SK-N-SH (cell line): Measurements from ENCODE around the gene EIF2B5. TPM values are rescaled to one million over a fixed set of nuclear protein-coding genes. Genes with fewer than 3 reads are reported as not detected.
"Not testable (repeated sequence)": the region's sequence is repeated elsewhere in the genome, so short reads cannot be mapped to it uniquely, and the experiment has no call there.

ENCODE experiments used
- CTCF ChIA-PET: fragments of 300-600, 350-600 bp; formaldehyde crosslinking; extraction: SDS; loops from one replicate; lab custom pipeline; 2021; lab: Yijun Ruan, JAX
- POLR2A ChIA-PET: fragments of 350-600 bp; sonication (Branson Sonifier 250); formaldehyde crosslinking; extraction: SDS; loops from one replicate; lab custom pipeline; 2020; ENCODE audit warnings: antibody characterized with exemption, inconsistent platforms; lab: Yijun Ruan, JAX
- DNase-seq: peaks from one replicate; pipeline ENCODE4 v3.0.0; 2012
- H2AFZ ChIP-seq: fragments of 200-600 bp; sonication (generic); 2 replicates; pipeline ENCODE4 v1.8.1; 2016; ENCODE audit warnings: antibody characterized with exemption, mild to moderate bottlenecking, low read depth
- H3F3A ChIP-seq: fragments of 200-600 bp; sonication (generic); replicated peaks from 2 replicates; pipeline ENCODE3; 2016; ENCODE audit warnings: antibody characterized with exemption, mild to moderate bottlenecking; ENCODE audit not compliant: insufficient read depth
- H3K27ac ChIP-seq, 2 experiments: fragments of 200-500 bp in 1 of 2; fragments of 200-600 bp in 1 of 2; sonication (Bioruptor generic) in 1 of 2; sonication (generic), shearing (Covaris generic) in 1 of 2; 2 replicates each; pipeline versions ENCODE4 v1.5.1 to v1.6.1; 2014 to 2016; ENCODE audit warnings: low read depth in 2 of 2, inconsistent platforms in 1 of 2, low read length in 1 of 2, mild to moderate bottlenecking in 1 of 2, mixed read lengths in 1 of 2
- H3K27me3 ChIP-seq: fragments of 200-600 bp; sonication (generic), shearing (Covaris generic); 2 replicates; pipeline ENCODE4 v1.6.1; 2016; ENCODE audit warnings: mixed run types; ENCODE audit not compliant: insufficient read depth
- H3K36me3 ChIP-seq, 2 experiments: fragments of 200-500 bp in 1 of 2; fragments of 200-600 bp in 1 of 2; sonication (Bioruptor generic) in 1 of 2; sonication (generic) in 1 of 2; replicated peaks in 1 of 2; 2 replicates each; pipeline versions ENCODE3 to v1.5.1; 2014 to 2016; ENCODE audit warnings: low read length in 1 of 2, mild to moderate bottlenecking in 1 of 2; ENCODE audit not compliant: insufficient read depth in 2 of 2, control insufficient read depth in 1 of 2
- H3K4me1 ChIP-seq, 2 experiments: fragments of 200-500 bp in 1 of 2; fragments of 200-600 bp in 1 of 2; sonication (Bioruptor generic) in 1 of 2; sonication (generic), shearing (Covaris generic) in 1 of 2; 2 replicates each; pipeline versions ENCODE4 v1.5.1 to v1.6.1; 2014 to 2016; ENCODE audit warnings: low read depth in 1 of 2, low read length in 1 of 2, mixed run types in 1 of 2; ENCODE audit not compliant: insufficient read depth in 2 of 2, control insufficient read depth in 1 of 2
- H3K4me2 ChIP-seq: fragments of 200-600 bp; sonication (generic), shearing (Covaris generic); 2 replicates; pipeline ENCODE4 v1.6.1; 2017; ENCODE audit warnings: mixed run types
- H3K4me3 ChIP-seq, 2 experiments: fragments of 200-500 bp in 1 of 2; fragments of 200-600 bp in 1 of 2; sonication (Bioruptor generic) in 1 of 2; sonication (generic), shearing (Covaris generic) in 1 of 2; 2 replicates each; pipeline versions ENCODE4 v1.5.1 to v1.8.1; 2014 to 2016; ENCODE audit warnings: low read depth in 2 of 2, inconsistent platforms in 1 of 2, low read length in 1 of 2, mild to moderate bottlenecking in 1 of 2, mixed read lengths in 1 of 2, moderate library complexity in 1 of 2
- H3K79me2 ChIP-seq: fragments of 200-600 bp; sonication (generic); 2 replicates; pipeline ENCODE4 v1.8.1; 2017; ENCODE audit warnings: mild to moderate bottlenecking; ENCODE audit not compliant: insufficient read depth
- H3K9ac ChIP-seq: fragments of 200-600 bp; sonication (generic); 2 replicates; pipeline ENCODE4 v1.6.1; 2017; ENCODE audit warnings: mixed run types
- H3K9me2 ChIP-seq: fragments of 200-600 bp; sonication (generic); 2 replicates; pipeline ENCODE4 v1.6.1; 2017; ENCODE audit warnings: mixed run types
- H3K9me3 ChIP-seq: fragments of 200-600 bp; sonication (generic); 2 replicates; pipeline ENCODE4 v1.6.1; 2017; ENCODE audit warnings: mixed run types, mild to moderate bottlenecking, moderate library complexity
- H4K20me1 ChIP-seq: fragments of 200-600 bp; sonication (generic); 2 replicates; pipeline ENCODE4 v1.6.1; 2017; ENCODE audit warnings: mild to moderate bottlenecking, mixed run types; ENCODE audit not compliant: insufficient read depth
- EP300 ChIP-seq, 2 experiments: IDR thresholded peaks; 2 replicates each; pipeline versions ENCODE4 v1.4.0 to v1.6.1; 2012; ENCODE audit warnings: borderline replicate concordance in 1 of 2, low read depth in 1 of 2, low read length in 1 of 2
- EZH2phosphoT487 ChIP-seq: fragments of 200-600 bp; sonication (generic); IDR thresholded peaks from 2 replicates; pipeline ENCODE4 v1.6.1; 2017; ENCODE audit warnings: low read depth, mixed run types, mild to moderate bottlenecking, antibody characterized with exemption, moderate library complexity, borderline replicate concordance
- FOSL2 ChIP-seq: IDR thresholded peaks from 2 replicates; pipeline ENCODE4 v1.4.0; 2012; ENCODE audit warnings: low read depth, mild to moderate bottlenecking, moderate library complexity, borderline replicate concordance
- FOXM1 ChIP-seq: IDR thresholded peaks from 2 replicates; pipeline ENCODE4 v1.4.0; 2012; ENCODE audit warnings: low read depth, mild to moderate bottlenecking
- GABPA ChIP-seq: IDR thresholded peaks from 2 replicates; pipeline ENCODE4 v1.4.0; 2012; ENCODE audit warnings: low read depth, mild to moderate bottlenecking
- IRF3 ChIP-seq: fragments of 150-350 bp; IDR thresholded peaks from 2 replicates; pipeline ENCODE4 v1.6.1; 2016; ENCODE audit warnings: mild to moderate bottlenecking, low read depth, low read length
- JUND ChIP-seq: IDR thresholded peaks from 2 replicates; pipeline ENCODE4 v1.4.0; 2012
- MAX ChIP-seq: IDR thresholded peaks from 2 replicates; pipeline ENCODE4 v1.4.0; 2012; ENCODE audit warnings: low read depth
- MEF2A ChIP-seq: IDR thresholded peaks from 2 replicates; pipeline ENCODE4 v1.4.0; 2012; ENCODE audit warnings: low read depth, borderline replicate concordance
- MXI1 ChIP-seq: IDR thresholded peaks from 2 replicates; pipeline ENCODE4 v1.6.1; 2012; ENCODE audit warnings: mild to moderate bottlenecking, low read depth, low read length, improper control_type of control experiment
- NRF1 ChIP-seq: IDR thresholded peaks from 2 replicates; pipeline ENCODE4 v1.6.1; 2012; ENCODE audit warnings: low read depth, mild to moderate bottlenecking, low read length
- RCOR1 ChIP-seq: fragments of 150-350 bp; IDR thresholded peaks from 2 replicates; pipeline ENCODE4 v1.6.1; 2017; ENCODE audit warnings: antibody characterized with exemption, low read length
- REST ChIP-seq: IDR thresholded peaks from 2 replicates; pipeline ENCODE4 v1.6.1; 2012; ENCODE audit warnings: mild to moderate bottlenecking, low read depth, low read length, moderate library complexity
- SMC3 ChIP-seq: IDR thresholded peaks from 2 replicates; pipeline ENCODE4 v1.6.1; 2012; ENCODE audit warnings: low read depth, low read length, improper control_type of control experiment
- TAF1 ChIP-seq: IDR thresholded peaks from 2 replicates; pipeline ENCODE4 v1.6.1; 2012; ENCODE audit warnings: low read depth, mild to moderate bottlenecking, low read length, moderate library complexity, borderline replicate concordance
- USF2 ChIP-seq: fragments of 150-350 bp; IDR thresholded peaks from 2 replicates; pipeline ENCODE4 v1.6.1; 2017; ENCODE audit warnings: antibody characterized with exemption, low read length, low read depth, borderline replicate concordance
- WGBS: methylation state at CpG from one replicate; pipeline ENCODE4 v1.1.6; 2017; ENCODE audit warnings: low lambda C conversion rate; 5-methylcytosine and 5-hydroxymethylcytosine counted together
- polyA plus RNA-seq, 3 experiments: library from polyadenylated mRNA; depleted of rRNA; stranded (reverse); fragments of >200 nt; gene quantifications; 2 replicates each; pipeline ENCODE4 v1.2.3, GENCODE V29; 2012

The EIF2B5 gene
- polyA plus RNA-seq, 1 of the 3 experiments (the other 2 are of a cell fraction) = 46.8 TPM

- TF ChIP-seq IRF3 = no peak
- TF ChIP-seq MXI1 = no peak
- no peak for TF ChIP-seq EP300 (IDR thresholded peaks at IDR 0.05; ENCODE audit: borderline replicate concordance in 1 of 2, low read depth in 1 of 2, low read length in 1 of 2)
- TF ChIP-seq EZH2phosphoT487 = no peak
- TF ChIP-seq FOXM1 = no peak
- TF ChIP-seq JUND = no peak
- no peak for TF ChIP-seq NRF1
Measured at GRCh38 chr3:184160456-184160855, 25.3 kb downstream of the EIF2B5 start (continued).

GRCh38 chr3:184162571-184163070 is 27.5 kb downstream of the EIF2B5 start:
- H3K4me3 ChIP-seq, H3K4me2 ChIP-seq, DNase-seq, CTCF ChIA-PET, H2AFZ ChIP-seq, H3F3A ChIP-seq, H3K27me3 ChIP-seq, H3K9me3 ChIP-seq, H3K27ac ChIP-seq, POLR2A ChIA-PET, H3K9me2 ChIP-seq, H3K9ac ChIP-seq: not testable (repeated sequence)
- H3K36me3 ChIP-seq = peaks cover 38 to 45% of the 10 kb centered on the region in 2 experiments
- peaks cover 74% of the 10 kb centered on the region for H4K20me1 ChIP-seq
- H3K4me1 ChIP-seq = peaks cover 7 to 11% of the 10 kb centered on the region in 2 experiments; a peak in 3 of 4 replicates
- 80% methylated on average over 8 of the region's 8 CpGs for WGBS
- peaks cover 70% of the 10 kb centered on the region for H3K79me2 ChIP-seq

- Histone ChIP-seq H3K27ac (no peak overlapping the region), H3K27me3 (no peaks in the 10 kb centered on the region), H3F3A (no peaks in the 10 kb centered on the region), H3K79me2 (peaks cover 52% of the 10 kb centered on the region), H3K9me2 (no peaks in the 10 kb centered on the region), H3K4me1 (peaks cover 5 to 7% of the 10 kb centered on the region in 2 experiments; a peak in 1 of 4 replicates), H3K9me3 (no peaks in the 10 kb centered on the region), H3K36me3 (peaks cover 42 to 65% of the 10 kb centered on the region in 2 experiments), H3K9ac (no peak overlapping the region), H2AFZ (no peak overlapping the region), H3K4me2 (no peak overlapping the region), H4K20me1 (peaks cover 58% of the 10 kb centered on the region), H3K4me3 (no peak overlapping the region)
- 96% methylated on average over 15 of the region's 16 CpGs for whole genome bisulfite sequencing
- no peak for DNase-seq
- ChIA-PET POLR2A (no interaction called here), CTCF (interaction anchor here (1.1 to 1.4 kb wide), 2 partner anchors 8 to 147 kb away, joined by 3 to 4 read pairs; partner anchors contain the start of gene ABCC5)
- TF ChIP-seq FOSL2 (no peak), REST (no peak), IRF3 (no peak), MAX (no peak), USF2 (no peak), JUND (no peak), SMC3 (no peak), MEF2A (no peak), GABPA (no peak), RCOR1 (no peak), TAF1 (no peak), EP300 (IDR thresholded peaks at IDR 0.05; ENCODE audit: borderline replicate concordance in 1 of 2, low read depth in 1 of 2, low read length in 1 of 2) (no peak), NRF1 (no peak)
Measured at GRCh38 chr3:184164648-184165330, 29.6 kb downstream of the EIF2B5 start.
